ENCODE data around the gene PPM1D.

The PPM1D gene

GRCh38 chr17:60677308-60678117 is 77.5 kb downstream of the PPM1D start, which contains the start of gene BCAS3:
Gene BCAS3, plus strand, starts transcription at chr17:60677851.
- Histone ChIP-seq H3K79me2 (no peaks in the 10 kb centered on the region), H3K9me3 (ENCODE audit: control insufficient read depth, low read length) (no peaks in the 10 kb centered on the region), H3K9ac (peak within 1 kb of the TSS; percentile 3), H3K36me3 (ENCODE audit: control insufficient read depth, insufficient read depth, low read length) (no peaks in the 10 kb centered on the region), H3K4me2 (ENCODE audit: low read length) (peak within 1 kb of the TSS; percentile 89), H2AFZ (peak within 1 kb of the TSS; percentile 91), H3K4me1 (no peaks in the 10 kb centered on the region), H3K27me3 (ENCODE audit: control insufficient read depth, insufficient read depth, low read length) (no peaks in the 10 kb centered on the region), H3K27ac (peak within 1 kb of the TSS; percentile 78), H3K4me3 (ENCODE audit: low read depth, low read length) (peak within 1 kb of the TSS; percentile 95)
- TF ChIP-seq, protein P1, sequence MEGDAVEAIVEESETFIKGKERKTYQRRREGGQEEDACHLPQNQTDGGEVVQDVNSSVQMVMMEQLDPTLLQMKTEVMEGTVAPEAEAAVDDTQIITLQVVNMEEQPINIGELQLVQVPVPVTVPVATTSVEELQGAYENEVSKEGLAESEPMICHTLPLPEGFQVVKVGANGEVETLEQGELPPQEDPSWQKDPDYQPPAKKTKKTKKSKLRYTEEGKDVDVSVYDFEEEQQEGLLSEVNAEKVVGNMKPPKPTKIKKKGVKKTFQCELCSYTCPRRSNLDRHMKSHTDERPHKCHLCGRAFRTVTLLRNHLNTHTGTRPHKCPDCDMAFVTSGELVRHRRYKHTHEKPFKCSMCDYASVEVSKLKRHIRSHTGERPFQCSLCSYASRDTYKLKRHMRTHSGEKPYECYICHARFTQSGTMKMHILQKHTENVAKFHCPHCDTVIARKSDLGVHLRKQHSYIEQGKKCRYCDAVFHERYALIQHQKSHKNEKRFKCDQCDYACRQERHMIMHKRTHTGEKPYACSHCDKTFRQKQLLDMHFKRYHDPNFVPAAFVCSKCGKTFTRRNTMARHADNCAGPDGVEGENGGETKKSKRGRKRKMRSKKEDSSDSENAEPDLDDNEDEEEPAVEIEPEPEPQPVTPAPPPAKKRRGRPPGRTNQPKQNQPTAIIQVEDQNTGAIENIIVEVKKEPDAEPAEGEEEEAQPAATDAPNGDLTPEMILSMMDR (IDR thresholded peaks at IDR 0.05): no peak

- TF ChIP-seq, protein P1 (IDR thresholded peaks at IDR 0.05): no peak
- Histone ChIP-seq H3K9me3 (ENCODE audit: control insufficient read depth, low read length) (no peaks in the 10 kb centered on the region), H3K4me1 (no peaks in the 10 kb centered on the region), H3K36me3 (ENCODE audit: control insufficient read depth, insufficient read depth, low read length) (no peaks in the 10 kb centered on the region), H3K9ac (peak overlapping the region; percentile 3), H2AFZ (peak overlapping the region; percentile 91), H3K4me3 (ENCODE audit: low read depth, low read length) (peak overlapping the region; percentile 95), H3K27me3 (ENCODE audit: control insufficient read depth, insufficient read depth, low read length) (no peaks in the 10 kb centered on the region), H3K4me2 (ENCODE audit: low read length) (peak overlapping the region; percentile 89), H3K27ac (peak overlapping the region; percentile 78), H3K79me2 (no peaks in the 10 kb centered on the region)
Observed at GRCh38 chr17:60678118-60678444, 78.1 kb downstream of the PPM1D start.

- no peaks in the 10 kb centered on the region for H3K79me2 ChIP-seq
- H3K9me3 ChIP-seq (ENCODE audit: control insufficient read depth, low read length): no peaks in the 10 kb centered on the region
- no peak overlapping the region for H3K4me3 ChIP-seq (ENCODE audit: low read depth, low read length)
- H3K27me3 ChIP-seq (ENCODE audit: control insufficient read depth, insufficient read depth, low read length): no peaks in the 10 kb centered on the region
- H2AFZ ChIP-seq: no peak overlapping the region
- H3K36me3 ChIP-seq (ENCODE audit: control insufficient read depth, insufficient read depth, low read length): no peaks in the 10 kb centered on the region
- TF ChIP-seq, protein P1 (IDR thresholded peaks at IDR 0.05): no peak
- no peaks in the 10 kb centered on the region for H3K4me1 ChIP-seq
- no peak overlapping the region for H3K4me2 ChIP-seq (ENCODE audit: low read length)
- no peak overlapping the region for H3K27ac ChIP-seq
- no peak overlapping the region for H3K9ac ChIP-seq
Observed at GRCh38 chr17:60679287-60679686, 79.3 kb downstream of the PPM1D start.

DNA sequence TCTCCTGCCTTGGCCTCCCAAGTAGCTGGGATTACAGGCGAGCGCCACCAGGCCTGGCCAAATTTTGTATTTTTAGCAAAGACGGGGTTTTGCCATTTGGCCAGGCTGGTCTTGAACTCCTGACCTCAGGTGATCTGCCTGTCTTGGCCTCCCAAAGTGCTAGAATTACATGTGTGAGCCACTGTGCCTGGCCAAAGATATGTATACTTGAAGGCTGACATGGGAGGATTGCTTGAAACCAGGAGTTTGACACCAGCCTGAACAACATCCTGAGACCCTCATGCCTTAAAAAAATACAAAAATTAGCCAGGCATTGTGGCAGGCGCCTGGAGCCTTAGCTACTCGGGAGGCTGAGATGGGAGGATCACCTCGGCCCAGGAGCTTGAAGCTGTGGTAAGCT is 80.8 kb downstream of the PPM1D start:
- TF ChIP-seq, protein P1 (IDR thresholded peaks at IDR 0.05): no peak
- H3K4me2 ChIP-seq (ENCODE audit: low read length): no peak overlapping the region
- no peak overlapping the region for H3K9ac ChIP-seq
- H3K36me3 ChIP-seq (ENCODE audit: control insufficient read depth, insufficient read depth, low read length): no peaks in the 10 kb centered on the region
- H3K27ac ChIP-seq: no peak overlapping the region
- H3K9me3 ChIP-seq (ENCODE audit: control insufficient read depth, low read length): no peaks in the 10 kb centered on the region
- H3K79me2 ChIP-seq: no peaks in the 10 kb centered on the region
- H3K27me3 ChIP-seq (ENCODE audit: control insufficient read depth, insufficient read depth, low read length): no peaks in the 10 kb centered on the region
- no peaks in the 10 kb centered on the region for H3K4me1 ChIP-seq
- H3K4me3 ChIP-seq (ENCODE audit: low read depth, low read length): no peak overlapping the region
- H2AFZ ChIP-seq: no peak overlapping the region

DNA sequence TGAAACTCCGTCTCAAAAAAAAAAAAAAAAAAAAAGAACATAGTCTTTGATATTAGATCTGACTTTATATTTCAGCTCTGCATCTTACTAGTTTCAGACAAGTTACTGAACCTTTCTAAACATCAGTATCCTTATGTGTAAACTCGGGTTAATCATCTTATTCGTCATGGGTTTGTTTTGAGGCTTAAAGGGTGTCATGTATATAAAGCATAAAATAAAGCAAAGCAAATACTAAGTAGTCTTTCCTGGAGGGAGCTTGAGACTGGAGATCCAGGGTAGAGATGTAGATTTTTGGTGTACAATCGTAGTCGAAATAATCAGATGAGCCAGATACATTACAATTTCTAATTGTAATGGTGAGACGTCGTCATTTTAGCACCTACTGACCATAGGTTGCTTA is 85.4 kb downstream of the PPM1D start:
- Histone ChIP-seq H3K4me1 (no peaks in the 10 kb centered on the region), H3K36me3 (ENCODE audit: control insufficient read depth, insufficient read depth, low read length) (no peaks in the 10 kb centered on the region), H3K27me3 (ENCODE audit: control insufficient read depth, insufficient read depth, low read length) (no peaks in the 10 kb centered on the region), H3K79me2 (no peaks in the 10 kb centered on the region), H3K4me2 (ENCODE audit: low read length) (no peak overlapping the region), H3K9me3 (ENCODE audit: control insufficient read depth, low read length) (no peaks in the 10 kb centered on the region), H3K9ac (no peak overlapping the region), H2AFZ (no peak overlapping the region), H3K4me3 (ENCODE audit: low read depth, low read length) (no peak overlapping the region), H3K27ac (no peak overlapping the region)
- TF ChIP-seq, protein P1 (IDR thresholded peaks at IDR 0.05): no peak

All from parathyroid adenoma (tissue), 2 donors.